Thoracic aorta (tissue), 2 donors: ENCODE measurements around the gene MED26. TPM values are rescaled to one million over a fixed set of nuclear protein-coding genes. Genes with fewer than 3 reads are reported as not detected.
"Not testable (repeated sequence)": the region's sequence is repeated elsewhere in the genome, so short reads cannot be mapped to it uniquely, and the experiment has no call there.

Experiments used
- ATAC-seq: fragments of 150-250 bp; one replicate; pipeline ENCODE4 v1.8.0; 2017; ENCODE audit warnings: low read depth; ENCODE audit not compliant: insufficient number of reproducible peaks, low FRiP score
- DNase-seq: peaks from one replicate; pipeline ENCODE4 v3.0.0-alpha.2; 2020; ENCODE audit warnings: low spot score
- H3K27ac ChIP-seq, 2 donors: fragments of 200-600 bp; sonication (generic); 1 replicate in 1 of 2; 2 replicates in 1 of 2; pipeline ENCODE4 v1.5.1; 2016; ENCODE audit warnings: mild to moderate bottlenecking in 2 of 2, moderate library complexity in 2 of 2
- H3K27me3 ChIP-seq: fragments of 200-600 bp; sonication (generic); replicated peaks from 2 replicates; pipeline ENCODE4 v1.6.0; 2016; ENCODE audit warnings: mild to moderate bottlenecking; ENCODE audit not compliant: insufficient read depth
- H3K36me3 ChIP-seq: fragments of 200-600 bp; sonication (generic); one replicate; pipeline ENCODE4 v1.5.1; 2016
- H3K4me1 ChIP-seq, 2 donors: fragments of 200-600 bp; sonication (generic); 1 replicate in 1 of 2; 2 replicates in 1 of 2; pipeline versions ENCODE4 v1.5.1 to v1.6.0; 2016; ENCODE audit warnings: low read depth in 2 of 2, mild to moderate bottlenecking in 1 of 2; ENCODE audit not compliant: control insufficient read depth in 1 of 2
- H3K4me3 ChIP-seq: fragments of 200-600 bp; sonication (generic); 2 replicates; pipeline ENCODE4 v1.5.1; 2016; ENCODE audit warnings: mild to moderate bottlenecking
- H3K9me3 ChIP-seq: fragments of 200-600 bp; sonication (generic); 2 replicates; pipeline ENCODE4 v1.5.1; 2016
- total RNA-seq, 2 donors: library from RNA; depleted of rRNA; stranded (reverse); fragments of >200 nt; gene quantifications; one replicate each; pipeline versions ENCODE4 v1.1.0 to v1.2.3, GENCODE V29; 2016
- TF ChIP-seq, protein P1 (sequence below): fragments of 200-600 bp; sonication (generic); IDR thresholded peaks from one replicate; pipeline ENCODE4 v1.5.1; 2019; ENCODE audit warnings: antibody characterized with exemption

MED26 gene
- total RNA-seq, 2 donors from 2014 or later: 9.6 to 14.2 TPM

DNA sequence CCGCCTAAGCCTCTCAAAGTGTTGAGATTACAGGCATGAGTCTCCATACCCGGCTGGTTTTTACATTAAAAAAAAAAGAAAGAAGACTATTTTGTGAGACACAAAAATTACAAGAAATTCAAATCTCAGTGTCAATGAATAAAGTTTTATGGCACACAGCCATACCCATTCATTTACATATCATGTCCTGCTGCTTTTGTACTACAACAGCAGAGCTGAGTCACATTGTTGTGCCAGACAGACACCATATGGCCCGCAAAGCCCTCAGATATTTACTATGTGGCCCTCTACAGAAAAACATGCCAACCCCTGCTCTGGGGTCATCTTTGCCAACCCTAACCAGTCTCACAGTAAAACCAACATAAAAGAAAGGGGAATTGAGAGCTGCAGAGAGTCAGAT is 26.6 kb upstream of the MED26 start:
- Histone ChIP-seq H3K4me1 (peaks cover 11 to 20% of the 10 kb centered on the region in 2 donors), H3K36me3 (peaks cover 56% of the 10 kb centered on the region)
- ATAC-seq: no peak

DNA sequence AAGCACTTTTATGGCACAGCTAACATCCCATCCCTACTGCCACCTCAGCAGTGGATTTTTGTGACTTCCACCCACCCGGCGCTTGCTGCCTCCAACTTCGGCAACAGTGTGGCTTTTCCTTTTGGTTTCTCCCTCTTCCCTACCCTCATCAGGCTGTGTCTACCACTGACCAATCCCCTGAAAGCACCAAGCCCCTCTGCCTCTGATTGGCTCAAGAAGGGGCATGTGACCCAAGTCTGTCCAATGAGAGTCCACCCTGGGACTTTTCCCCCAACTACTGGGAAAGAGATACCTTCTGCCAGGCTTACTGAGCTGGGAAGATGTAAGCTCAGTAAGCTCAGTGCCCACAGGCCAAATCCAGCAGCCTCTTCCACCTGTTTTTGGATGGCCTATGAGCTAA is 26.1 kb upstream of the MED26 start:
- Histone ChIP-seq H3K9me3 (no peaks in the 10 kb centered on the region), H3K4me1 (peaks cover 7 to 16% of the 10 kb centered on the region in 2 donors), H3K27me3 (no peaks in the 10 kb centered on the region), H3K27ac (no peak overlapping the region), H3K36me3 (peaks cover 56% of the 10 kb centered on the region), H3K4me3 (no peak overlapping the region)
- DNase-seq (no peak), ATAC-seq (no peak)
- TF ChIP-seq, protein P1, sequence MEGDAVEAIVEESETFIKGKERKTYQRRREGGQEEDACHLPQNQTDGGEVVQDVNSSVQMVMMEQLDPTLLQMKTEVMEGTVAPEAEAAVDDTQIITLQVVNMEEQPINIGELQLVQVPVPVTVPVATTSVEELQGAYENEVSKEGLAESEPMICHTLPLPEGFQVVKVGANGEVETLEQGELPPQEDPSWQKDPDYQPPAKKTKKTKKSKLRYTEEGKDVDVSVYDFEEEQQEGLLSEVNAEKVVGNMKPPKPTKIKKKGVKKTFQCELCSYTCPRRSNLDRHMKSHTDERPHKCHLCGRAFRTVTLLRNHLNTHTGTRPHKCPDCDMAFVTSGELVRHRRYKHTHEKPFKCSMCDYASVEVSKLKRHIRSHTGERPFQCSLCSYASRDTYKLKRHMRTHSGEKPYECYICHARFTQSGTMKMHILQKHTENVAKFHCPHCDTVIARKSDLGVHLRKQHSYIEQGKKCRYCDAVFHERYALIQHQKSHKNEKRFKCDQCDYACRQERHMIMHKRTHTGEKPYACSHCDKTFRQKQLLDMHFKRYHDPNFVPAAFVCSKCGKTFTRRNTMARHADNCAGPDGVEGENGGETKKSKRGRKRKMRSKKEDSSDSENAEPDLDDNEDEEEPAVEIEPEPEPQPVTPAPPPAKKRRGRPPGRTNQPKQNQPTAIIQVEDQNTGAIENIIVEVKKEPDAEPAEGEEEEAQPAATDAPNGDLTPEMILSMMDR: no peak

More for the DNA sequence above, 26.6 kb upstream of the MED26 start:
- Histone ChIP-seq H3K27ac (no peak overlapping the region), H3K4me3 (no peak overlapping the region), H3K9me3 (no peaks in the 10 kb centered on the region), H3K27me3 (no peaks in the 10 kb centered on the region)
- TF ChIP-seq, protein P1: no peak
- no peak for DNase-seq

DNA sequence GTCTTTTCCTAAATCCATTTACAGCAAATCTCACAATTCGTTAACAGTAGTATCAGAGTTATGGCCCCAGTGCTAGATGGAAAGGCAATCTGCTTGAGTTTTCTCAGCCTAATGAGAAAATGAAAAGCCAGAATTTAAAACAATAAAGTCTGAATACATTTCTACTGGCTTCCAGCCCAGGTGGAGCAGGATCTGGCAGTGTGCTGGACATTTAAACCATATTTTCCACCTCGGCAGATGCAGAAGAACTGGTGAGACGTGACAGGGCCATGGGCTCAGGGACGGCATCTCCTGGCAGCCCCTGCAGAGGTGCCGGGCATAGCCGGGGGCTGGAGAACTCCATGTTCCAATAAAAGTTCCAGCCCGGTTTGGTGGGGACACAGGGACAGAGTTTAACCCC is 24.9 kb upstream of the MED26 start:
- Histone ChIP-seq H3K4me3 (no peak overlapping the region), H3K9me3 (no peaks in the 10 kb centered on the region), H3K36me3 (peaks cover 56% of the 10 kb centered on the region), H3K27me3 (no peaks in the 10 kb centered on the region), H3K27ac (no peak overlapping the region), H3K4me1 (peaks cover 0 to 3% of the 10 kb centered on the region in 2 donors)
- ATAC-seq (no peak), DNase-seq (no peak)
- TF ChIP-seq, protein P1: no peak

DNA sequence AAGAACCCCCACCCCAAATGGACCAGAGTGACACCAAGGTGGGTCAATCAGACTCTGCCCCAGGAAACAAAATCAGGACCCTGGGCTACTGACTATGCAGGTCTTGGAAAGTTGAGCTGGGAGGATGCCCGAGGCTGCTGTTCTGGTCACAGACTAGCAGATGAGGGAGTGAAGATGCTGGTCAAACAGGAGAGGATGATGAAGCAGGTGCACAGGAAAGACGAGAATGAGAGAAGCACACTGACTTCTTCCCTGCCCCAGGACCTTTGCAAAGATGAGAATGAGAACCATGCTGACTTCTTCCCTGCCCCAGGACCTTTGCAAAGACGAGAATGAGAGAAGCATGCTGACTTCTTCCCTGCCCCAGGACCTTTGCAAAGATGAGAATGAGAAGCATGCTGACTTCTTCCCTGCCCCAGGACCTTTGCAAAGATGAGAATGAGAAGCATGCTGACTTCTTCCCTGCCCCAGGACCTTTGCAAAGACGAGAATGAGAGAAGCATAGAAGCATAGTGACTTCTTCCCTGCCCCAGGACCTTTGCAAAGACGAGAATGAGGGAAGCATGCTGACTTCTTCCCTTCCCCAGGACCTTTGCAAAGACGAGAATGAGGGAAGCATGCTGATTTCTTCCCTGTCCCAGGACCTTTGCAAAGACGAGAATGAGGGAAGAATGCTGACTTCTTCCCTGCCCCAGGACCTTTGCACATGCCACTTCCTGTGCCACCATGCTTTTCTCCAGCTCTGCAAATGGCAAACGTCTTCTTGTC is 23.6 kb upstream of the MED26 start:
- not testable (repeated sequence) for H3K27ac ChIP-seq, H3K9me3 ChIP-seq, H3K27me3 ChIP-seq, H3K4me3 ChIP-seq, ATAC-seq, H3K4me1 ChIP-seq, DNase-seq
- peaks cover 58% of the 10 kb centered on the region for H3K36me3 ChIP-seq

DNA sequence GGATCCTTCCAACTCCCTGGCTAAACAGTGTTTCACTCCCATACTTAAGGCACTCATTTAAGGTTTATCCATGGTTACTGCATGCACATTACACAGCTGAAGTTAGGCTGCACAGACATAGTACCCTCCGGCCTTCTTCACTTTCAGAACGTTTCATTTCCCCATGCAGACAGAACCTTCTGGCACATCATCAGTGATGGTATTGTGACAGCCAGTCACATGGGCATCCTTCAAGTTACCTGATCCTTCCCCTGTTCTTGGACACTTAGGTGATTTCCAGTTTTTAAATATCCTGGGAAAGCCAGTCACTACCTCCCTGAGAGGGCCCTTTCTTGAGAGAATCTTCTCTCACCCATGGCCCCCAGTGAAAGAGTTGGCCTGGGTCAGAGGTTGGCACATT is 22.8 kb upstream of the MED26 start:
- DNase-seq (no peak), ATAC-seq (no peak)
- Histone ChIP-seq H3K27ac (no peak overlapping the region), H3K9me3 (no peaks in the 10 kb centered on the region), H3K4me1 (no peaks in the 10 kb centered on the region), H3K4me3 (no peak overlapping the region), H3K27me3 (no peaks in the 10 kb centered on the region), H3K36me3 (peaks cover 58% of the 10 kb centered on the region)
- TF ChIP-seq, protein P1: no peak

DNA sequence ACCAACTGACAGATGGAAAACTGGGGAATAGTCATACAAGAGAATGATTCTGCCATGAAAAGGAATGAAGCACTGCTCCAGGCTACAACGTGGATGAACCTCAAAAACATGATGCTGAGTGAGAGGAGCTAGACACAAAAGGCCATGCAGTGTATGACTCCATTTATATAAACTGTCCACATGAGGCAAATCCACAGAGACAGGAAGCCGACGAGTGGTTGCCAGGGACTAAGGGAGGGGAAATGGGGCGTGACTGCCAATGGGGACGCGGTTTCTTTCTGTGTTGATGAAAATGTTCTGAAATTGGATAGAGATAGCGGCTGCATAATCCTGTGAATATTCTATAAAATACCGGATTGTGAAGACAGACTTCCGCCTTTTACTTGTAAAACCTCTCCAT is 21.7 kb upstream of the MED26 start:
- no peaks in the 10 kb centered on the region for H3K9me3 ChIP-seq
- peaks cover 60% of the 10 kb centered on the region for H3K36me3 ChIP-seq
- ATAC-seq (no peak), DNase-seq (no peak)
- no peaks in the 10 kb centered on the region for H3K27me3 ChIP-seq
- H3K27ac ChIP-seq: no peak overlapping the region
- H3K4me1 ChIP-seq: no peaks in the 10 kb centered on the region
- no peak overlapping the region for H3K4me3 ChIP-seq
- TF ChIP-seq, protein P1: no peak
